H1 (cell line): ENCODE measurements around the gene PTPRE. TPM values are rescaled to one million over a fixed set of nuclear protein-coding genes. Genes with fewer than 3 reads are reported as not detected.

Experiments used
- HDAC2 ChIP-seq, 2 experiments: fragments of 300-600 bp in 1 of 2; sonication (generic) in 1 of 2; IDR thresholded peaks; 2 replicates each; pipeline ENCODE4 v1.6.1; 2011 to 2012; ENCODE audit warnings: low read depth in 2 of 2, low read length in 2 of 2, mild to moderate bottlenecking in 2 of 2, moderate library complexity in 2 of 2, borderline replicate concordance in 1 of 2, inconsistent platforms in 1 of 2
- YY1 ChIP-seq: IDR thresholded peaks from 2 replicates; pipeline ENCODE4 v1.6.1; 2011; ENCODE audit warnings: low read depth, mild to moderate bottlenecking, low read length
- polyA plus RNA-seq, 7 experiments: library from polyadenylated mRNA; depleted of rRNA in 3 of 7; stranded (reverse) in 5 of 7; unstranded in 2 of 7; fragments of >200 nt in 5 of 7; fragments of 200-250 nt in 2 of 7; gene quantifications; 1 replicate in 5 of 7; 2 replicates in 1 of 7; 4 replicates in 1 of 7; pipeline versions ENCODE4 v1.2.1 to v1.2.3, GENCODE V29; 2011 to 2013; ENCODE audit warnings: missing spikeins in 2 of 7, mixed read lengths in 2 of 7
- total RNA-seq: library from RNA; stranded (reverse); fragmentation: NEBNext Ultra II Directional; extraction: Animal tissue kit (Norgen Biotek cat#: 25700); gene quantifications from 2 replicates; pipeline ENCODE4 v1.2.1, GENCODE V29; 2021

Gene PTPRE
- total and polyA plus RNA-seq, 2 of the 8 experiments (the other 6 are each of a cell fraction or from before 2014, with no cell fraction given): 0.33 to 0.54 TPM

DNA sequence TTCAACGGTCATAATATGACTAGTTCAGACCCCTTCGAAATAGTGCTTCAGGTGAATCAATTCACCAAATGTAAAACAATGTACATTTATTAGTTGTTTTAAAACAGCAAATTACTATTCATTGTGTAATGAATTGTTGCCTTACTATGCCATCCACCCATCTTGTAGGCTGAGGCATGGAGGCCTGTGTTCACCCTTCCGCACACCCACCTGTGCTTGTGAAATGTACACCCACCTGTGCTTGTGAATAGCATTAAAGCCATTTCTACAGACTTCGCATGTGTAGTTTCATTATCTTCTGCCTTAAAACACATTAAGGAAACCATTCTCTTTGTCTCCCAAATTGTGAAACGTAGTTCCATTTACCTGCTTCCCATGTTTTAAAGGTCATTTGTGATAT is 31.0 kb upstream of the PTPRE start (continued):
- TF ChIP-seq YY1 (no peak), HDAC2 (IDR thresholded peaks at IDR 0.05; ENCODE audit: borderline replicate concordance in 1 of 2, low read depth in 2 of 2, low read length in 2 of 2) (no peak)
